GF-D8 (cell line): ENCODE results near the gene EIF4E2.

Source experiments
- DNase-seq: peaks from one replicate; lab custom pipeline; 2025; lab: John Stamatoyannopoulos, UW

Gene EIF4E2

GRCh38 chr2:232550354-232551249, at the start of gene EIF4E2, which contains the start of gene TIGD1:
TSS of gene EIF4E2 (plus strand) at chr2:232550689. CDS start at chr2:232550725, 36 bp downstream.
TSS of gene TIGD1 (minus strand) at chr2:232550557. CDS start at chr2:232549882, 675 bp downstream.
- DNase-seq: peak; percentile 72

GRCh38 chr2:232501331-232501771, 49.1 kb upstream of the EIF4E2 start:
- DNase-seq: no peak

GRCh38 chr2:232501794-232502390, 48.6 kb upstream of the EIF4E2 start:
- DNase-seq: no peak

GRCh38 chr2:232502511-232502910, 48.0 kb upstream of the EIF4E2 start:
- no peak for DNase-seq

- no peak for DNase-seq
Observed at GRCh38 chr2:232502911-232503808, 47.3 kb upstream of the EIF4E2 start.

- no peak for DNase-seq
Observed at GRCh38 chr2:232503809-232504323, 46.6 kb upstream of the EIF4E2 start.

GRCh38 chr2:232504438-232504837, 46.1 kb upstream of the EIF4E2 start:
- no peak for DNase-seq

GRCh38 chr2:232505856-232506255, 44.6 kb upstream of the EIF4E2 start:
- DNase-seq: no peak

- DNase-seq: no peak
Observed at GRCh38 chr2:232506709-232507108, 43.8 kb upstream of the EIF4E2 start.

- DNase-seq: no peak
Observed at GRCh38 chr2:232508251-232508650, 42.2 kb upstream of the EIF4E2 start.

GRCh38 chr2:232511336-232511890, 39.1 kb upstream of the EIF4E2 start:
- no peak for DNase-seq

- no peak for DNase-seq
Observed at GRCh38 chr2:232512602-232513001, 37.9 kb upstream of the EIF4E2 start.

- no peak for DNase-seq
Observed at GRCh38 chr2:232513353-232513752, 37.1 kb upstream of the EIF4E2 start.

- DNase-seq: no peak
Observed at GRCh38 chr2:232515639-232516038, 34.9 kb upstream of the EIF4E2 start.

- no peak for DNase-seq
Observed at GRCh38 chr2:232516551-232516950, 33.9 kb upstream of the EIF4E2 start.

- no peak for DNase-seq
Observed at GRCh38 chr2:232518844-232519243, 31.6 kb upstream of the EIF4E2 start.

GRCh38 chr2:232519581-232520438, 30.7 kb upstream of the EIF4E2 start, which contains the start of gene PRSS56:
TSS of gene PRSS56 (plus strand) at chr2:232520388. CDS start at chr2:232520599, 211 bp downstream.
- DNase-seq: no peak

GRCh38 chr2:232520489-232520888, 30.0 kb upstream of the EIF4E2 start:
- no peak for DNase-seq

GRCh38 chr2:232521098-232521497, 29.4 kb upstream of the EIF4E2 start:
- no peak for DNase-seq

GRCh38 chr2:232521959-232522622, 28.4 kb upstream of the EIF4E2 start:
- no peak for DNase-seq
